Breast epithelium (tissue), 3 donors: ENCODE data around the gene UCN3.

ENCODE experiments used
- POLR2A ChIP-seq: fragments of 450-650 bp; IDR thresholded peaks from one replicate; pipeline ENCODE4 v1.6.1; 2016; ENCODE audit warnings: antibody characterized with exemption, mild to moderate bottlenecking, moderate library complexity
- TF ChIP-seq, protein P1 (sequence below), 3 donors: fragments of 450-650 bp; IDR thresholded peaks; one replicate each; pipeline ENCODE4 v1.5.1; 2016 to 2017; ENCODE audit warnings: antibody characterized with exemption in 3 of 3, mild to moderate bottlenecking in 3 of 3, moderate library complexity in 3 of 3

DNA sequence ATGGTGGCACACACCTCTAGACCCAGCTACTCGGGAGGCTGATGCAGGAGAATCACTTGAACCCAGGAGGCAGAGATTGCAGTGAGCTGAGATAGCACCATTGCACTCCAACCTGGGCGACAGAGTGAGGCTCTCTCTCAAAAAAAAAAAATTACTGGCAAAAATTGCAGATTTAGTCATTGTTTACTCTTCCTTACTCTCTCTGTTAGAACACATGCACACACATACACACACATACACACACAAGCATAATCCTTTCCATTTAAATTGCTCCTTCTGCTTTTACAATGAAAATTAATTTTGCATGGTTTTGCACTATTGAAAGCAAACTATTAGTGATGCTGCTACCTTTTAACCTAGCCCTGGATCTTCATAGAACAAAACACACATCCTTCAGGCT lies 15.4 kb upstream of the UCN3 start:
- TF ChIP-seq, protein P1, sequence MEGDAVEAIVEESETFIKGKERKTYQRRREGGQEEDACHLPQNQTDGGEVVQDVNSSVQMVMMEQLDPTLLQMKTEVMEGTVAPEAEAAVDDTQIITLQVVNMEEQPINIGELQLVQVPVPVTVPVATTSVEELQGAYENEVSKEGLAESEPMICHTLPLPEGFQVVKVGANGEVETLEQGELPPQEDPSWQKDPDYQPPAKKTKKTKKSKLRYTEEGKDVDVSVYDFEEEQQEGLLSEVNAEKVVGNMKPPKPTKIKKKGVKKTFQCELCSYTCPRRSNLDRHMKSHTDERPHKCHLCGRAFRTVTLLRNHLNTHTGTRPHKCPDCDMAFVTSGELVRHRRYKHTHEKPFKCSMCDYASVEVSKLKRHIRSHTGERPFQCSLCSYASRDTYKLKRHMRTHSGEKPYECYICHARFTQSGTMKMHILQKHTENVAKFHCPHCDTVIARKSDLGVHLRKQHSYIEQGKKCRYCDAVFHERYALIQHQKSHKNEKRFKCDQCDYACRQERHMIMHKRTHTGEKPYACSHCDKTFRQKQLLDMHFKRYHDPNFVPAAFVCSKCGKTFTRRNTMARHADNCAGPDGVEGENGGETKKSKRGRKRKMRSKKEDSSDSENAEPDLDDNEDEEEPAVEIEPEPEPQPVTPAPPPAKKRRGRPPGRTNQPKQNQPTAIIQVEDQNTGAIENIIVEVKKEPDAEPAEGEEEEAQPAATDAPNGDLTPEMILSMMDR (IDR thresholded peaks at IDR 0.05): no peak
- no peak for TF ChIP-seq POLR2A
